Posterior cingulate gyrus (tissue), 11 donors: ENCODE data around the gene UGGT2.

ENCODE experiments used
- DNase-seq, 10 donors: peaks; one replicate each; pipeline versions ENCODE4 v3.0.0 to v3.0.0-alpha.2; 2020 to 2021; ENCODE audit warnings: mixed read lengths in 3 of 10
- intact Hi-C: fragments of 100-400 bp; cut with DNase I; formaldehyde crosslinking; loops from one replicate; pipeline ENCODE4 v1.15.1; 2023

UGGT2 gene

GRCh38 chr13:95756072-95756471 is 297.1 kb downstream of the UGGT2 start:
- DNase-seq, result no peak
- intact Hi-C loops, result no loop called here

- peak in 1 of 10 donors; percentile 22 for DNase-seq
- intact Hi-C loops, result no loop called here
These were observed 299.1 kb downstream of the UGGT2 start for GRCh38 chr13:95754069-95754468.

- DNase-seq, result no peak
- intact Hi-C loops, result no loop called here
These were observed 300.5 kb downstream of the UGGT2 start for GRCh38 chr13:95752677-95753076.
